K562 (cell line): ENCODE data around the gene GPR135. TPM values are rescaled to one million over a fixed set of nuclear protein-coding genes. Genes with fewer than 3 reads are reported as not detected.

Experiments
- ATAC-seq: fragments of 200-7000 bp; cut with Tn5 transposase; 3 replicates; pipeline ENCODE4 v1.9.1; 2020; ENCODE audit warnings: moderate library complexity
- BruUV-seq: library from RNA; stranded (reverse); fragments of 400-500 nt; replicated peaks from 2 replicates; lab custom pipeline; 2021; lab: Mats Ljungman, UMichigan
- CTCF ChIA-PET: fragments of 300-600 bp; formaldehyde crosslinking; extraction: SDS; loops from one replicate; lab custom pipeline; 2021; ENCODE audit warnings: low intra/inter-chr PET ratio; lab: Yijun Ruan, JAX
- POLR2A ChIA-PET: fragments of 300-600, 350-650 bp; sonication (Branson Sonifier 250); formaldehyde crosslinking; extraction: SDS; loops from one replicate; lab custom pipeline; 2021; ENCODE audit warnings: antibody characterized with exemption, inconsistent platforms; lab: Yijun Ruan, JAX
- DNase-seq, 4 experiments: peaks; one replicate each; pipeline versions ENCODE4 v3.0.0 to v3.0.0-alpha.2; 2011 to 2018; ENCODE audit warnings: low spot score in 3 of 4, mixed read lengths in 3 of 4; ENCODE audit errors: extremely low read depth in 1 of 4
- FAIRE-seq: peaks from 2 replicates; lab custom pipeline; 2011; peaks lifted over from hg19 to GRCh38; lab: Jason Lieb, UNC
- H2AFZ ChIP-seq: 2 replicates; pipeline ENCODE4 v1.6.0; 2011; ENCODE audit warnings: low read depth, low read length, control low read depth, inconsistent platforms
- H3K27ac ChIP-seq: fragments of 200-600 bp; 3 replicates; pipeline ENCODE4 v1.8.0; 2011; ENCODE audit warnings: low read depth, mild to moderate bottlenecking, control low read depth, inconsistent platforms, low read length, moderate library complexity, mixed read lengths; ENCODE audit errors: extremely low read depth
- H3K27me3 ChIP-seq, 2 experiments: fragments of 300-600 bp in 1 of 2; 2 replicates in 1 of 2; 3 replicates in 1 of 2; pipeline versions ENCODE4 v1.6.0 to v1.8.0; 2011; ENCODE audit warnings: inconsistent platforms in 2 of 2, low read length in 2 of 2, mild to moderate bottlenecking in 1 of 2, mixed read lengths in 1 of 2, moderate library complexity in 1 of 2; ENCODE audit not compliant: control insufficient read depth in 2 of 2, insufficient read depth in 2 of 2
- H3K36me3 ChIP-seq: fragments of 300-600 bp; 3 replicates; pipeline ENCODE4 v1.8.0; 2011; ENCODE audit warnings: mild to moderate bottlenecking, low read length, inconsistent platforms; ENCODE audit not compliant: control insufficient read depth, insufficient read depth
- H3K4me1 ChIP-seq, 2 experiments: fragments of 200-600 bp in 1 of 2; replicated peaks in 1 of 2; 2 replicates in 1 of 2; 3 replicates in 1 of 2; pipeline versions ENCODE4 v1.5.1 to v1.8.0; 2011; ENCODE audit warnings: inconsistent platforms in 2 of 2, low read length in 2 of 2, mild to moderate bottlenecking in 1 of 2, mixed read lengths in 1 of 2, moderate library complexity in 1 of 2; ENCODE audit not compliant: control insufficient read depth in 2 of 2, insufficient read depth in 2 of 2
- H3K4me2 ChIP-seq: 2 replicates; pipeline ENCODE4 v1.6.1; 2011; ENCODE audit warnings: low read length, control low read depth, inconsistent platforms, mixed read lengths; ENCODE audit not compliant: insufficient read depth
- H3K4me3 ChIP-seq: fragments of 200-600 bp; sonication (generic), shearing (Covaris generic); 2 replicates; pipeline ENCODE4 v1.5.1; 2016; ENCODE audit warnings: control low read depth, inconsistent platforms
- H3K79me2 ChIP-seq: fragments of 200-600 bp; 3 replicates; pipeline ENCODE4 v1.8.0; 2011; ENCODE audit warnings: low read length, inconsistent platforms; ENCODE audit not compliant: control insufficient read depth, insufficient read depth
- H3K9ac ChIP-seq, 2 experiments: 2 replicates each; pipeline versions ENCODE4 v1.6.0 to v1.6.1; 2011; ENCODE audit warnings: low read depth in 2 of 2, low read length in 2 of 2, control low read depth in 1 of 2, inconsistent platforms in 1 of 2, mild to moderate bottlenecking in 1 of 2, mixed read lengths in 1 of 2; ENCODE audit not compliant: insufficient read depth in 1 of 2
- H3K9me1 ChIP-seq: one replicate; pipeline ENCODE4 v1.6.0; 2011; ENCODE audit warnings: inconsistent platforms, mild to moderate bottlenecking, low read length, moderate library complexity; ENCODE audit not compliant: control insufficient read depth, insufficient read depth
- H3K9me3 ChIP-seq: replicated peaks from 2 replicates; pipeline ENCODE4 v1.5.1; 2011; ENCODE audit warnings: low read depth, low read length, inconsistent platforms; ENCODE audit not compliant: control insufficient read depth, insufficient read depth
- H4K20me1 ChIP-seq: replicated peaks from 2 replicates; pipeline ENCODE4 v1.6.1; 2011; ENCODE audit warnings: low read length, inconsistent platforms, mixed read lengths; ENCODE audit not compliant: control insufficient read depth, insufficient read depth
- CEBPB ChIP-seq: fragments of 450-650 bp; IDR thresholded peaks from 2 replicates; pipeline ENCODE4 v1.6.1; 2016; ENCODE audit warnings: missing genetic modification characterization, missing compliant biosample characterization
- HSF4 ChIP-seq: fragments of 250-450 bp; sonication (Bioruptor Pico); IDR thresholded peaks from 2 replicates; pipeline ENCODE4 v2.1.2; 2022; ENCODE audit warnings: mild to moderate bottlenecking, moderate library complexity, borderline replicate concordance
- NR2F6 ChIP-seq: fragments of 450-650 bp; formaldehyde crosslinking; IDR thresholded peaks from 2 replicates; pipeline ENCODE4 v1.4.0; 2020; ENCODE audit warnings: mild to moderate bottlenecking
- PPARD ChIP-seq: fragments of 250-450 bp; sonication (Bioruptor Pico); IDR thresholded peaks from 2 replicates; pipeline ENCODE4 v1.8.0; 2022; ENCODE audit warnings: inconsistent platforms, mild to moderate bottlenecking, moderate library complexity
- ZNF785 ChIP-seq: fragments of 250-450 bp; sonication (Bioruptor Pico); IDR thresholded peaks from 2 replicates; pipeline ENCODE4 v1.4.0; 2020; ENCODE audit warnings: mild to moderate bottlenecking
- WGBS: fragments of 100-300 bp; shearing (Covaris generic); methylation state at CpG from one replicate; pipeline ENCODE4 v1.1.6; 2016; ENCODE audit warnings: low coverage, mixed read lengths; ENCODE audit not compliant: insufficient coverage; ENCODE audit errors: missing lambda C conversion rate; 5-methylcytosine and 5-hydroxymethylcytosine counted together
- in situ Hi-C: fragments of 300-500 bp; cut with MboI; formaldehyde crosslinking; loops from 4 replicates; pipeline ENCODE4 v1.15.0; 2018; ENCODE audit warnings: inconsistent platforms, mixed read lengths
- intact Hi-C: fragments of 100-400 bp; cut with micrococcal nuclease; formaldehyde crosslinking; loops from 2 replicates; pipeline ENCODE4 v1.14.2; 2022
- polyA plus RNA-seq, 8 experiments: library from polyadenylated mRNA; depleted of rRNA in 4 of 8; stranded (reverse) in 5 of 8; unstranded in 3 of 8; fragments of >200 nt; fragmentation: Nextera tagmentation in 2 of 8; fragmentation: Illumina TruSeq in 1 of 8; extraction: Ambion mirVana in 2 of 8; extraction: Trizol in 1 of 8; gene quantifications; 2 replicates each; pipeline versions ENCODE4 v1.2.1 to v1.2.3, GENCODE V29; 2011 to 2014; ENCODE audit warnings: inconsistent platforms in 1 of 8, missing spikeins in 1 of 8
- total RNA-seq, 7 experiments: library from RNA; depleted of rRNA in 6 of 7; stranded (reverse); fragments of >200 nt in 6 of 7; fragmentation: Illumina TruSeq in 2 of 7; extraction: Trizol in 2 of 7; gene quantifications; 2 replicates each; pipeline versions ENCODE4 v1.2.1 to v1.2.3, GENCODE V29; 2011 to 2021; ENCODE audit warnings: low replicate concordance in 1 of 7
- TF ChIP-seq, protein P1 (sequence below): fragments of 250-450 bp; sonication (Bioruptor Pico); IDR thresholded peaks from 2 replicates; pipeline ENCODE4 v1.6.1; 2021; ENCODE audit warnings: mild to moderate bottlenecking
- TF ChIP-seq, protein P2 (sequence below): fragments of 250-450 bp; sonication (Bioruptor Pico); IDR thresholded peaks from 2 replicates; pipeline ENCODE4 v1.4.0; 2020

GPR135 gene
- total and polyA plus RNA-seq, 9 of the 15 experiments (the other 6 are each of a cell fraction or from before 2014, with no cell fraction given) = 0.06 to 1.6 (median 1.0) TPM

- FAIRE-seq = no peak
- Histone ChIP-seq H3K36me3 (no peaks in the 10 kb centered on the region), H3K9me3 (no peaks in the 10 kb centered on the region), H3K4me3 (no peak overlapping the region), H3K4me1 (no peaks in the 10 kb centered on the region), H3K27ac (no peak overlapping the region), H3K79me2 (no peaks in the 10 kb centered on the region), H3K4me2 (no peak overlapping the region), H4K20me1 (no peaks in the 10 kb centered on the region), H2AFZ (no peak overlapping the region), H3K27me3 (no peaks in the 10 kb centered on the region), H3K9me1 (no peaks in the 10 kb centered on the region), H3K9ac (no peak overlapping the region)
- in situ Hi-C loops (no loop called here), intact Hi-C loops (no loop called here)
- peak; percentile 44; the same call in 1 of the 2 replicates for TF ChIP-seq CEBPB
- no peak for TF ChIP-seq HSF4 (CRISPR knock-in tag)
- TF ChIP-seq PPARD (CRISPR knock-in tag) = no peak
- TF ChIP-seq ZNF785 (CRISPR knock-in tag) = no peak
- TF ChIP-seq, protein P1, sequence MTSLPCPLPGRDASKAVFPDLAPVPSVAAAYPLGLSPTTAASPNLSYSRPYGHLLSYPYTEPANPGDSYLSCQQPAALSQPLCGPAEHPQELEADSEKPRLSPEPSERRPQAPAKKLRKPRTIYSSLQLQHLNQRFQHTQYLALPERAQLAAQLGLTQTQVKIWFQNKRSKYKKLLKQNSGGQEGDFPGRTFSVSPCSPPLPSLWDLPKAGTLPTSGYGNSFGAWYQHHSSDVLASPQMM (CRISPR knock-in tag) = no peak
- TF ChIP-seq, protein P2, sequence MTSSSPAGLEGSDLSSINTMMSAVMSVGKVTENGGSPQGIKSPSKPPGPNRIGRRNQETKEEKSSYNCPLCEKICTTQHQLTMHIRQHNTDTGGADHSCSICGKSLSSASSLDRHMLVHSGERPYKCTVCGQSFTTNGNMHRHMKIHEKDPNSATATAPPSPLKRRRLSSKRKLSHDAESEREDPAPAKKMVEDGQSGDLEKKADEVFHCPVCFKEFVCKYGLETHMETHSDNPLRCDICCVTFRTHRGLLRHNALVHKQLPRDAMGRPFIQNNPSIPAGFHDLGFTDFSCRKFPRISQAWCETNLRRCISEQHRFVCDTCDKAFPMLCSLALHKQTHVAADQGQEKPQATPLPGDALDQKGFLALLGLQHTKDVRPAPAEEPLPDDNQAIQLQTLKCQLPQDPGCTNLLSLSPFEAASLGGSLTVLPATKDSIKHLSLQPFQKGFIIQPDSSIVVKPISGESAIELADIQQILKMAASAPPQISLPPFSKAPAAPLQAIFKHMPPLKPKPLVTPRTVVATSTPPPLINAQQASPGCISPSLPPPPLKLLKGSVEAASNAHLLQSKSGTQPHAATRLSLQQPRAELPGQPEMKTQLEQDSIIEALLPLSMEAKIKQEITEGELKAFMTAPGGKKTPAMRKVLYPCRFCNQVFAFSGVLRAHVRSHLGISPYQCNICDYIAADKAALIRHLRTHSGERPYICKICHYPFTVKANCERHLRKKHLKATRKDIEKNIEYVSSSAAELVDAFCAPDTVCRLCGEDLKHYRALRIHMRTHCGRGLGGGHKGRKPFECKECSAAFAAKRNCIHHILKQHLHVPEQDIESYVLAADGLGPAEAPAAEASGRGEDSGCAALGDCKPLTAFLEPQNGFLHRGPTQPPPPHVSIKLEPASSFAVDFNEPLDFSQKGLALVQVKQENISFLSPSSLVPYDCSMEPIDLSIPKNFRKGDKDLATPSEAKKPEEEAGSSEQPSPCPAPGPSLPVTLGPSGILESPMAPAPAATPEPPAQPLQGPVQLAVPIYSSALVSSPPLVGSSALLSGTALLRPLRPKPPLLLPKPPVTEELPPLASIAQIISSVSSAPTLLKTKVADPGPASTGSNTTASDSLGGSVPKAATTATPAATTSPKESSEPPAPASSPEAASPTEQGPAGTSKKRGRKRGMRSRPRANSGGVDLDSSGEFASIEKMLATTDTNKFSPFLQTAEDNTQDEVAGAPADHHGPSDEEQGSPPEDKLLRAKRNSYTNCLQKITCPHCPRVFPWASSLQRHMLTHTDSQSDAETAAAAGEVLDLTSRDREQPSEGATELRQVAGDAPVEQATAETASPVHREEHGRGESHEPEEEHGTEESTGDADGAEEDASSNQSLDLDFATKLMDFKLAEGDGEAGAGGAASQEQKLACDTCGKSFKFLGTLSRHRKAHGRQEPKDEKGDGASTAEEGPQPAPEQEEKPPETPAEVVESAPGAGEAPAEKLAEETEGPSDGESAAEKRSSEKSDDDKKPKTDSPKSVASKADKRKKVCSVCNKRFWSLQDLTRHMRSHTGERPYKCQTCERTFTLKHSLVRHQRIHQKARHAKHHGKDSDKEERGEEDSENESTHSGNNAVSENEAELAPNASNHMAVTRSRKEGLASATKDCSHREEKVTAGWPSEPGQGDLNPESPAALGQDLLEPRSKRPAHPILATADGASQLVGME (CRISPR knock-in tag) = no peak
- no peak for TF ChIP-seq NR2F6
- DNase-seq = no peak
- 14% methylated on average over 5 of the region's 5 CpGs for WGBS
- BruUV-seq = no TSS peak
- no peak for ATAC-seq
- POLR2A ChIA-PET = interaction anchor here (0.7 kb wide), 1 partner anchor 189 kb away, joined by 3 read pairs; no protein-coding TSS in a partner anchor
- CTCF ChIA-PET = no interaction called here
Measured at GRCh38 chr14:59439256-59439965, 25.8 kb downstream of the GPR135 start.
